ENCODE results near the gene OTOG.
A peak's percentile ranks its signal among the peaks of the same experiment; 100 is the strongest.

Gene OTOG

GRCh38 chr11:17541330-17541885 is 5.7 kb upstream of the OTOG start:
- DNase-seq (ENCODE audit: low spot score), result peak; percentile 65

- peak; percentile 67 for DNase-seq (ENCODE audit: low spot score)
These were observed 4.8 kb upstream of the OTOG start for GRCh38 chr11:17542249-17542648.

- DNase-seq (ENCODE audit: low spot score), result no peak
These were observed 4.0 kb upstream of the OTOG start for GRCh38 chr11:17543041-17543440.

GRCh38 chr11:17543574-17544180 is 3.4 kb upstream of the OTOG start:
- DNase-seq (ENCODE audit: low spot score), result no peak

- DNase-seq (ENCODE audit: low spot score), result peak; percentile 63
These were observed 2.9 kb upstream of the OTOG start, which contains the start of gene USH1C for GRCh38 chr11:17544181-17544622. Gene USH1C (minus strand): TSS chr11:17544416. CDS start chr11:17544307, 109 bp downstream.

- no peak for DNase-seq (ENCODE audit: low spot score)
These were observed 819 bp upstream of the OTOG start for GRCh38 chr11:17546240-17546639.

GRCh38 chr11:17547932-17548331 is 873 bp downstream of the OTOG start:
- DNase-seq (ENCODE audit: low spot score), result no peak

GRCh38 chr11:17548444-17548843 is 1.4 kb downstream of the OTOG start:
- DNase-seq (ENCODE audit: low spot score), result no peak

GRCh38 chr11:17550450-17551346 is 3.6 kb downstream of the OTOG start:
- peak; percentile 60 for DNase-seq (ENCODE audit: low spot score)

GRCh38 chr11:17551347-17552040 is 4.4 kb downstream of the OTOG start:
- DNase-seq (ENCODE audit: low spot score), result no peak

- DNase-seq (ENCODE audit: low spot score), result no peak
These were observed 4.9 kb downstream of the OTOG start for GRCh38 chr11:17552041-17552355.

GRCh38 chr11:17552392-17553248 is 5.6 kb downstream of the OTOG start:
- DNase-seq (ENCODE audit: low spot score), result no peak

- DNase-seq (ENCODE audit: low spot score), result no peak
These were observed 6.1 kb downstream of the OTOG start for GRCh38 chr11:17553249-17553546.

GRCh38 chr11:17554487-17554886 is 7.4 kb downstream of the OTOG start:
- DNase-seq (ENCODE audit: low spot score), result no peak

GRCh38 chr11:17556999-17557398 is 9.9 kb downstream of the OTOG start:
- no peak for DNase-seq (ENCODE audit: low spot score)

- DNase-seq (ENCODE audit: low spot score), result no peak
These were observed 11.1 kb downstream of the OTOG start for GRCh38 chr11:17558025-17558780.

GRCh38 chr11:17558916-17559315 is 11.9 kb downstream of the OTOG start:
- no peak for DNase-seq (ENCODE audit: low spot score)

- DNase-seq (ENCODE audit: low spot score), result no peak
These were observed 12.5 kb downstream of the OTOG start for GRCh38 chr11:17559341-17560087.

- DNase-seq (ENCODE audit: low spot score), result no peak
These were observed 13.4 kb downstream of the OTOG start for GRCh38 chr11:17560281-17561110.

GRCh38 chr11:17561111-17561415 is 14.0 kb downstream of the OTOG start:
- no peak for DNase-seq (ENCODE audit: low spot score)

Data from SW480 (cell line).